DMS153 (cell line): ENCODE measurements around the gene SAT2.
A peak's percentile ranks its signal among the peaks of the same experiment; 100 is the strongest.

Experiments used
- DNase-seq: peaks from one replicate; lab custom pipeline; 2025; lab: John Stamatoyannopoulos, UW

Gene SAT2

DNA sequence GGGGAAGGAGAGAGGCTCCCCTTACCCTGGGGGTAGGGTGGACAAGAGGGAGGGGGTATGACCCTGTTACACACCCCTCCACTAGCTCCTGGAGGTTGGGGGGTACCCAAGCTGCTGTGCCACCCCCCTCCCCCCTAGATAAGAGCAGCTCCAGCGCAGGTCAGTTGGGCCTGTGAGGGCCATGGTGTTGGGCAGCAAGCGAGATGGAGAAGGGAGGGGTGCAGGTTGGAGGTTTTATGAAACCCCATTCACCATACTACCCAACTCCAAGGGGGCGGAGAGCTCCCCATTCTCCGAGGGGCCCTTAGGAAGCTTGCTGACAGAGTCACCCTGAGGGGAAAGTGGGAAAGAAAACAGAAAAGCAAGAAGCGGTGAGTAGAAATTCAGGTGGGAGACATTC lies 36.0 kb downstream of the SAT2 start:
- DNase-seq: no peak

GRCh38 chr17:7590743-7591142 lies 36.9 kb downstream of the SAT2 start:
- no peak for DNase-seq

- no peak for DNase-seq
These were observed 37.5 kb downstream of the SAT2 start, which contains the start of gene SOX15 for GRCh38 chr17:7589891-7590691. Gene SOX15, minus strand, starts transcription at chr17:7590094. Its CDS starts 418 bp downstream, at chr17:7589676.

DNA sequence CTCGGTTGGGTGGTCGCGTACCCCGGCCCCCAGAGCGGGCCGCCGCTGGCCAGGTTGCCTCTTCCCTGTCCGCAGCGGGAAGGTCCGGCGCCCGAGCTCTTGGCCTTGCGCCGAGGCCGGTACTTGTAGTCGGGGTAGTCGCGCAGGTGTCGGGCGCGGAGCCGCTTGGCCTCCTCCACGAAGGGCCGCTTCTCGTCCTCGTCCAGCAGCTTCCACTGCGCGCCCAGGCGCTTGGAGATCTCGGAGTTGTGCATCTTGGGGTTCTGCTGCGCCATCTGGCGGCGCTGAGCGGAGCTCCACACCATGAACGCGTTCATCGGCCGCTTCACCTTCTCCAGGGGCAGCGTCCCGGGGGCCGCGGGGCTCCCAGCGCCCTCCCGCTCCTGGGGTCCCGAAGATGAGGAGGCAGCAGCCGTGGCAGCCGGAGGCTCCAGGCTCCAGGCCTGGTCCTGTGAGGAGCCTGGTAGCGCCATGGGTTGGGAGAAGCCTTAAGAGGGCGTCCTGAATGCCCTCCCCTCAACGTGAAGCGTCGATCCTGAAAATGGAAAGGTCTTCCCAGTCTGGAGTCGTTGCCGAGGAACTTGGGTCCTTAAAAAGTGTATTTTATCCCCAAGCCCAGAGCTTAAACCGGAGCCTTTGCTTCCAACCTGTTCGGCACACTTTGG lies 38.3 kb downstream of the SAT2 start:
- DNase-seq: no peak

- DNase-seq: no peak
These were observed 38.9 kb downstream of the SAT2 start for GRCh38 chr17:7588553-7589203.

DNA sequence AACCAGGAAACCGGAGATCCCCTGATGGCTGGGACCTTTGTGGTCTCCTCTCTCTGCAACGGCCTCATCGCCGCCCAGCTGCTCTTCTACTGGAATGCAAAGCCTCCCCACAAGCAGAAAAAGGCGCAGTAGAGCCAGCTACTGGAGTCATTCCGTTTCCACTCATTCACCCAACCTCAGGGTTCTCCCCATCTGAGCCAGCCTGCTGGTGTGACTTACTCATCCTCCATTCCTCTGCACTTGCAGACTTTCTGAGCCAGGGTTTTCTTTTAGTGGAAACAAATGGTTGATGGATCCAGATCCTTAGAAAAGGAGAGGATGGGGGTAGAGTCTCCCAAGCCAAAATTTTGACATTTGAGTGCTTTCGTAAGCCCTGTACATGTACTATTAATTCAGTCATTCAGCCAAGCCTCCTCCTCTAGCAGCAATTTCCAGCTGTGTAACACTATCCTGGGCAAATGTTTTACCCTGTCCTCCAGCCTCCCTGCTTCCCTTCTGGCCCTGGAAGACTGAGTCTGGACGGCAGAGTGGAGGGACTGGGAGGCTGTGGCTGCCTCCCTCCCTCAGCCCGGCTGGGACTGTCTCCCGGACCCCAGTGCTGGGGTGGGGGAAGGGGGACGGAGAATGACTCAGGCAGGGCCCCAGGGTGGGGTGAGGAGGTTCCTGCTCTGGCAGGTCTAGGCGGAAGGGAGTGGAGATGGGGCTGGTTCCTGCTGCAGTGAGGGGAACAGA lies 40.0 kb downstream of the SAT2 start:
- DNase-seq: no peak

- no peak for DNase-seq
These were observed 40.8 kb downstream of the SAT2 start for GRCh38 chr17:7586673-7587419.

- peak; percentile 91 for DNase-seq
These were observed 44.1 kb downstream of the SAT2 start, which contains the start of gene MPDU1 for GRCh38 chr17:7583253-7584109. Gene MPDU1, plus strand, starts transcription at chr17:7583852. Its CDS starts 11 bp downstream, at chr17:7583863.

DNA sequence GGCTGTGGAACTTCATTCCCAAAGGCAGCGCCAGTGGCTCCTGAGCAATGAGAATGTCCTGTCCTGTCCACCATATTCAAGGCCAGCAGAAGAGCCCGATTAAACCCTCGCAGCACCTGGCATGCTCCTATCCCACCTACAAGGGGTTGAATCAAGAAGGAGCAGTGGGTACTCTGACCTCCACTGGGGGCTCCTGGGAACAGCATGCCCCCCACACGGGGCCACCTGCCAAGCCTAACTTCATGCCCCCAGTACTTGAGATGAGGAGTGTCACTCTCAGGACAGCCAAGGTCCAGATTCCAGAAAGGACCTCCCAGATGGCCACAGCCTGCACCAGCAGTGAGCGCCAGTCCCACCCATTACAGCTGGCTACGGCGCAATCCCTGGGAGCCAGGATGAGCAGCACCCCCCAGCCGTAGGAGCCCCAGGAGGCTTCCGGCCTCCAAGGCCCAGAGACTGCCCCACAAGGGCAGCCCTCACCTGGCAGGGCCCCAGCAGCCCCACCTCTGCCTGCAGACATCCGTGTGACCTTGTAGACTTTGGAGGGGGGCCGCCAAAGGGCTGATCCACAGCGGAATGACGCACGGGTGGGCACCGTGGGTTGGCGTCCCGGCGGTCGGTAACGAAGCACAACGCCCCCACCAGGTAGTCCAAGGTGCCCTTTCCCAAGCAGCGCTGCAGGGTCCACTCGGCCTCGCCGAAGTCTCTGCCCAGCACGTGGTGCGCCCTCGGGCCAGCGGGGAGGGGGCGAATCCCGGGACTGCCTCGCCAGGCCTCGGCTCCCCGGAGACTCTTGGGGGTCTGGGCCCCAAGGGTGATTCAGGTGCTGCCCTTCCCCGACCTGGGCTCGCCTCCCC lies 45.0 kb downstream of the SAT2 start:
- DNase-seq: no peak

DNA sequence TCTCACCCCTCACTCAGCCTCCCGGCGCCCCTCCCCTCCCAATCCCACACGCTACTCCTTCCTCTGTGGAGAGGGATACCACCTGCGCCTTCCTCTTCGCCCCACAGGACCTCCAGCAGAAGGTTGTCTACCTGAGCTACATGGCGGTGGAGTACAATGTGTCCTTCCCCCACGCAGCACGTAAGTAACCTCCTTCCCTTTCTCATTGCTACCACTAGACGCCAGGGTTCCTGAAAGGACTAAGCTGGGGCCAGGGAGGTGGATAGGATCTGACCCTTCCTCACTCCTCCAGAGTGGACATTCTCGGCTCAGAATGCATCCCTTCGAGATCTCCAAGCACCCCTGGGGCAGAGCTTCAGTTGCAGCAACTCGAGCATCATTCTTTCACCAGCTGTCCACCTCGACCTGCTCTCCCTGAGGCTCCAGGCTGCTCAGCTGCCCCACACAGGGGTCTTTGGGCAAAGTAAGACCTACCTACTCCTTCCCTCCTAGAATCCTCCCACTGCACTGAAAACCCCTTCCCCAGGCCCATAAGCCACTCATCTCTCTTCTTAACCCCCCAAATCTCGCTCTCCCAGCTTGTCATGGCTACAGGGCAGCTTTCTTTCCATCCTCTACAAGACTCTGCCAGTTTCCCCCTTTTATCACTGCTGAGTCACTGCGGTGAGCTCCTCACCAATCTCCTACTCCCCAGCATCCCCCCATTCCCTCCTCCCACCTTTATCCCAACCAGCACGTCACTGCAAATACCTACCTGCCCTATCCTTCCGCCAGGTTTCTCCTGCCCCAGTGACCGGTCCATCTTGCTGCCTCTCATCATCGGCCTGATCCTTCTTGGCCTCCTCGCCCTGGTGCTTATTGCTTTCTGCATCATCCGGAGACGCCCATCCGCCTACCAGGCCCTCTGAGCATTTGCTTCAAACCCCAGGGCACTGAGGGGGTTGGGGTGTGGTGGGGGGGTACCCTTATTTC lies 46.7 kb downstream of the SAT2 start:
- DNase-seq: no peak

DNA sequence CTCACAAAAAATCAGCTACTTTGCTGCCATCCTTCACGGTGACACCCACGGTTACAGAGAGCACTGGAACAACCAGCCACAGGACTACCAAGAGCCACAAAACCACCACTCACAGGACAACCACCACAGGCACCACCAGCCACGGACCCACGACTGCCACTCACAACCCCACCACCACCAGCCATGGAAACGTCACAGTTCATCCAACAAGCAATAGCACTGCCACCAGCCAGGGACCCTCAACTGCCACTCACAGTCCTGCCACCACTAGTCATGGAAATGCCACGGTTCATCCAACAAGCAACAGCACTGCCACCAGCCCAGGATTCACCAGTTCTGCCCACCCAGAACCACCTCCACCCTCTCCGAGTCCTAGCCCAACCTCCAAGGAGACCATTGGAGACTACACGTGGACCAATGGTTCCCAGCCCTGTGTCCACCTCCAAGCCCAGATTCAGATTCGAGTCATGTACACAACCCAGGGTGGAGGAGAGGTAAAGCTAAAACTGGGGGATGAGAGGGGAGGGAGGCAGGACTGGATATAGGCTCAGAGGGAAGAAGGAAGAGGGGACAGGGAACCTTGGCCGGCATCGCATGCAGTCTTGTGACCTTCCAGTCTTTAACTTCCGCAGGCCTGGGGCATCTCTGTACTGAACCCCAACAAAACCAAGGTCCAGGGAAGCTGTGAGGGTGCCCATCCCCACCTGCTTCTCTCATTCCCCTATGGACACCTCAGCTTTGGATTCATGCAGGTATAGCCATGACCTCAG lies 47.6 kb downstream of the SAT2 start:
- no peak for DNase-seq

- no peak for DNase-seq
These were observed 48.4 kb downstream of the SAT2 start, which contains the start of gene CD68 for GRCh38 chr17:7579001-7579833. Gene CD68, plus strand, starts transcription at chr17:7579638. Its CDS starts 40 bp downstream, at chr17:7579678.

- DNase-seq: no peak
These were observed 50.1 kb downstream of the SAT2 start for GRCh38 chr17:7577327-7578199.

DNA sequence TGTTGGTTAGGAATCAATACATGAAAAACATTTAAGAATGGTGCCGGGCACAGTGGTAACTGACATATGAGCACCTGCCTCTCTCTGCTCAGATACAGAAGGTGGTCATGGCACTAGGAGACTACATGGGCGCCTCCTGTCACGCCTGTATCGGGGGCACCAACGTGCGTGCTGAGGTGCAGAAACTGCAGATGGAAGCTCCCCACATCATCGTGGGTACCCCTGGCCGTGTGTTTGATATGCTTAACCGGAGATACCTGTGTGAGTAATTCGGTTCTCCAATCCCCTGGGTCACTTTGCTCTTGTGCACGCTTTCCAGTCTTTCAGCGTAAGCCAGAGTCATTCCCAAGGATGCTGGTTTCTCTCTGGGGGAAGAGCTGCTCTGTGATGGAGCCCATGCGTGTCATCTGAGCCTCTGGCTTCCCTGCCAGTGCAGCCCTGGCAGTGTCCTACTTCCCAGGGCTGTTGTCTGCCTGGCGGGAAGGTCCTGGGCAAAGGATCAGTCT lies 51.1 kb downstream of the SAT2 start:
- DNase-seq: no peak
